Measurements from ENCODE around the gene SYT5. TPM values are rescaled to one million over a fixed set of nuclear protein-coding genes. Genes with fewer than 3 reads are reported as not detected.

Gene SYT5
- total and polyA plus RNA-seq, 9 of the 15 experiments (the other 6 are each of a cell fraction or from before 2014, with no cell fraction given), result 1.3 to 20.9 (median 8.8) TPM

DNA sequence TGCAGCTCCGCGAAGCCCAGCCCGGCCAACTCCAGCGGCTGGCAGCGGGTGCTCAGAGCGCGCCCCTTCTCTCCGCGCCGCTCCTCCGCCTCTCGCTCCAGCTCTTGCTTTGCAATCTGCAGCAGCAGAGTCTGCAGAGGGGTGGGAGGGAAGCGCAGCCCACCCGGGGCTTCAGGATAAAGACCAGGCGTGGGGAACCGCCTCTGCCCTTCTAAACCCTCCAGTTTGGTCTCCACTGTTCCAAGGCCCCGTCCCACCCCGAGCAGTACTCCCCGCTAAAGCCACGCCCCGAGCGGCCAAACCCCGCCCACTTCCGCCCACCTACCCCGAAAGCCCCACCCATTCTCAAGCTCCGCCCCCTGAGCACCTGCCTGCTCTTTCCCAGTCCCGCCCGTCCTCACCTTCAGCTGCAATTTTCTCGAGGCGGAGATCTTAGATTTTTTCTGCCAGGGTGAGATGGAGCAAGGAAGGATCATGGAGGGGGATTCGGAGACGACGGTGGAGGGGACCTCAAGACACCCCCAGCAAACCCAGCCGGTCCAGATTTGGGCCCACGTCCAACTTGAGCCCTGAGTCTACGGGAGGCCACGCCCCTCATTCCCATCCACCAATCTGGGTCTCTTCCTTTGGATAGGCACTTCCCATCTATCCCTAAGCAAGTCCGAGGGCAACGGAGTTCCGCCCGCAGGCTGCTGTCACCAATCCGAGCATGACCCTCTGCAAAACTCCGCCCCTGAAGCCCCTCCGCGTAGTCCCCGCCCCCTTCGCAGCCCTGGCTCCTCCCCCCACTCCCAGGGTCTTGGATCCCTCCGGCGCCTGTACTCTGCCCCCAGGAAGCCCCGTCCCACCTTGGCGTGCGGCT is 23.7 kb downstream of the SYT5 start:
- WGBS (ENCODE audit: insufficient coverage, low coverage, missing lambda C conversion rate), result under 1% methylated on average over 39 of the region's 52 CpGs
- H3K4me3 ChIP-seq, result peak overlapping the region; percentile 56
- peak overlapping the region; percentile 63 for H2AFZ ChIP-seq (ENCODE audit: low read depth, low read length)
- peak overlapping the region; percentile 69 for H3K27ac ChIP-seq (ENCODE audit: extremely low read depth, low read depth, low read length)
- H3K36me3 ChIP-seq (ENCODE audit: control insufficient read depth, insufficient read depth, low read length), result peaks cover 18% of the 10 kb centered on the region; the same call in 2 of the 3 replicates
- FAIRE-seq (peak; percentile 73), DNase-seq (ENCODE audit: extremely low read depth in 1 of 4, low spot score in 3 of 4) (peak; percentile 91 to 97 (median 93)), ATAC-seq (peak; percentile 70)
- no peaks in the 10 kb centered on the region; the same call in 1 of the 2 replicates for H3K9me3 ChIP-seq (replicated peaks; ENCODE audit: control insufficient read depth, insufficient read depth, low read depth, low read length)
- H3K4me1 ChIP-seq (replicated peaks in 1 of 2; ENCODE audit: control insufficient read depth in 2 of 2, insufficient read depth in 2 of 2, low read length in 2 of 2), result peaks cover 39 to 66% of the 10 kb centered on the region in 2 experiments
- ChIA-PET POLR2A (interaction anchor here (0.5 to 1.3 kb wide), 4 partner anchors 10 to 341 kb away, joined by 3 to 7 read pairs (median 3); no protein-coding TSS in a partner anchor), CTCF (ENCODE audit: low intra/inter-chr PET ratio) (interaction anchor here (1.2 kb wide), 1 partner anchor 10 kb away, joined by 4 read pairs; no protein-coding TSS in a partner anchor)
- H3K4me2 ChIP-seq (ENCODE audit: insufficient read depth, low read length), result peak overlapping the region; percentile 77
- H3K79me2 ChIP-seq (ENCODE audit: control insufficient read depth, insufficient read depth, low read length), result peaks cover 14% of the 10 kb centered on the region
- intact Hi-C loops (cut with micrococcal nuclease) (loop anchor here (10.0 kb wide), 1 partner anchor 348 kb away; no protein-coding TSS in a partner anchor), in situ Hi-C loops (cut with MboI) (loop anchor here (25.0 kb wide), 1 partner anchor 981 kb away; the partner anchor contains the start of gene ZNF444)
- H3K9me1 ChIP-seq (ENCODE audit: control insufficient read depth, insufficient read depth, low read length), result no peaks in the 10 kb centered on the region
- BruUV-seq (replicated peaks), result no TSS peak
- H3K27me3 ChIP-seq (ENCODE audit: control insufficient read depth in 2 of 2, insufficient read depth in 2 of 2, low read length in 2 of 2), result no peaks in the 10 kb centered on the region
- H4K20me1 ChIP-seq (replicated peaks; ENCODE audit: control insufficient read depth, insufficient read depth, low read length), result no peaks in the 10 kb centered on the region
- H3K9ac ChIP-seq (ENCODE audit: insufficient read depth in 1 of 2, low read depth in 2 of 2, low read length in 2 of 2), result peak overlapping the region; percentile 67 to 94
- TF ChIP-seq ZFX (CRISPR knock-in tag; IDR thresholded peaks at IDR 0.05) (peak; percentile 67), TSC22D4 (tag; IDR thresholded peaks at IDR 0.05) (no peak), NFIC (IDR thresholded peaks at IDR 0.05) (peak; percentile 93), HINFP (tag; conservative IDR thresholded peaks at IDR 0.05; ENCODE audit: low read depth) (no peak), ZNF274 (IDR thresholded peaks at IDR 0.05; ENCODE audit: borderline replicate concordance, low read depth, low read length) (no peak), ZNF507 (tag; conservative IDR thresholded peaks at IDR 0.05) (no peak), GATAD2A (IDR thresholded peaks at IDR 0.05) (no peak), ZNF512 (tag; IDR thresholded peaks at IDR 0.05) (no peak), FOS (IDR thresholded peaks at IDR 0.05; ENCODE audit: extremely low read depth, insufficient read length) (no peak), MAZ (CRISPR knock-in tag; conservative IDR thresholded peaks at IDR 0.05 in 1 of 2, IDR thresholded peaks at IDR 0.05 in 1 of 2) (peak in 1 of 2 experiments; percentile 29; a peak in 1 of 4 replicates), POLR2G (IDR thresholded peaks at IDR 0.05; ENCODE audit: low read depth, low read length) (peak; percentile 54), POLR2A (conservative IDR thresholded peaks at IDR 0.05) (peak; percentile 53; the same call in 1 of the 2 replicates), PKNOX1 (IDR thresholded peaks at IDR 0.05) (peak; percentile 81)
